Fibroblast of the aortic adventitia (primary cell): ENCODE data around the gene DISC1. TPM values are rescaled to one million over a fixed set of nuclear protein-coding genes. Genes with fewer than 3 reads are reported as not detected.
"Not testable (repeated sequence)": the region's sequence is repeated elsewhere in the genome, so short reads cannot be mapped to it uniquely, and the experiment has no call there.

Experiments used
- DNase-seq: peaks from one replicate; pipeline ENCODE4 v3.0.0-alpha.2; 2010; ENCODE audit warnings: low read depth
- H3K4me3 ChIP-seq: 2 replicates; pipeline ENCODE4 v1.5.1; 2011; ENCODE audit warnings: low read depth, mild to moderate bottlenecking, control low read depth, low read length, moderate library complexity
- total RNA-seq: library from RNA; depleted of rRNA; stranded (reverse); fragments of >200 nt; gene quantifications from 2 replicates; pipeline ENCODE4 v1.2.3, GENCODE V29; 2012; ENCODE audit warnings: low replicate concordance
- TF ChIP-seq, protein P1 (sequence below): IDR thresholded peaks from 2 replicates; pipeline ENCODE4 v1.5.1; 2011; ENCODE audit warnings: mild to moderate bottlenecking, low read length, control low read depth, inconsistent platforms; ENCODE audit not compliant: insufficient read depth

The DISC1 gene
- total RNA-seq, 1 donor = 4.7 TPM

DNA sequence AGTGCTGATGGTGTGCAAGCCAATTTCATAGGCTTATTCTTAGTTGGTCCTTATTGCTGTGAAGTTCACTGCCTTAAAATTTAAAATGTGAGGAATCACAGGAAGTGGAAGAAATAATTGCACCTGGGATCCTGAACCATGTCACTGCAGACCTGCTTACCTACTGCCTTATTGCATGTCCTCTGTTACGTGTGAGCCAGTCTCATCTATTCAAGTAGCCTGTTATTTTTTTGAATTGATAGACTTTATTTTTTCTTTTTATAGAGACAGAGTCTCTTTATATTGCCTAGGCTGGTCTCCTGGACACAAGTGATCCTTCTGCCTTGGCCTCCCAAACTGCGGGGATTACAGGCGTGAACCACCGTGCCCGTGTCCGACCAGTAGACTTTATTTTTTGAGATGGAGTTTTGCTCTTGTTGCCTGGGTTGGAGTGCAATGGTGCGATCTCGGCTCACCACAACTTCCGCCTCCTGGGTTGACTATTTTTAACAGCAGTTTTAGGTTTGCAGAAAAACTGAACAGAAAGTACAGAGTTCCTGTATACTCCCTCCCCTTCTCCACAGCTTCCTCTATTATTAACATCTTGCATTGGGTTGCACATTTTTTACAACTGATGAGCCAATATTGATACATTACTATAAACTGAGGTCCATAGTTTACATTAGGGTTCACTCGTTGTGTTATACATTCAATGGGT is 14.0 kb upstream of the DISC1 start:
- no peak overlapping the region for H3K4me3 ChIP-seq
- DNase-seq = no peak
- TF ChIP-seq, protein P1, sequence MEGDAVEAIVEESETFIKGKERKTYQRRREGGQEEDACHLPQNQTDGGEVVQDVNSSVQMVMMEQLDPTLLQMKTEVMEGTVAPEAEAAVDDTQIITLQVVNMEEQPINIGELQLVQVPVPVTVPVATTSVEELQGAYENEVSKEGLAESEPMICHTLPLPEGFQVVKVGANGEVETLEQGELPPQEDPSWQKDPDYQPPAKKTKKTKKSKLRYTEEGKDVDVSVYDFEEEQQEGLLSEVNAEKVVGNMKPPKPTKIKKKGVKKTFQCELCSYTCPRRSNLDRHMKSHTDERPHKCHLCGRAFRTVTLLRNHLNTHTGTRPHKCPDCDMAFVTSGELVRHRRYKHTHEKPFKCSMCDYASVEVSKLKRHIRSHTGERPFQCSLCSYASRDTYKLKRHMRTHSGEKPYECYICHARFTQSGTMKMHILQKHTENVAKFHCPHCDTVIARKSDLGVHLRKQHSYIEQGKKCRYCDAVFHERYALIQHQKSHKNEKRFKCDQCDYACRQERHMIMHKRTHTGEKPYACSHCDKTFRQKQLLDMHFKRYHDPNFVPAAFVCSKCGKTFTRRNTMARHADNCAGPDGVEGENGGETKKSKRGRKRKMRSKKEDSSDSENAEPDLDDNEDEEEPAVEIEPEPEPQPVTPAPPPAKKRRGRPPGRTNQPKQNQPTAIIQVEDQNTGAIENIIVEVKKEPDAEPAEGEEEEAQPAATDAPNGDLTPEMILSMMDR = no peak

DNA sequence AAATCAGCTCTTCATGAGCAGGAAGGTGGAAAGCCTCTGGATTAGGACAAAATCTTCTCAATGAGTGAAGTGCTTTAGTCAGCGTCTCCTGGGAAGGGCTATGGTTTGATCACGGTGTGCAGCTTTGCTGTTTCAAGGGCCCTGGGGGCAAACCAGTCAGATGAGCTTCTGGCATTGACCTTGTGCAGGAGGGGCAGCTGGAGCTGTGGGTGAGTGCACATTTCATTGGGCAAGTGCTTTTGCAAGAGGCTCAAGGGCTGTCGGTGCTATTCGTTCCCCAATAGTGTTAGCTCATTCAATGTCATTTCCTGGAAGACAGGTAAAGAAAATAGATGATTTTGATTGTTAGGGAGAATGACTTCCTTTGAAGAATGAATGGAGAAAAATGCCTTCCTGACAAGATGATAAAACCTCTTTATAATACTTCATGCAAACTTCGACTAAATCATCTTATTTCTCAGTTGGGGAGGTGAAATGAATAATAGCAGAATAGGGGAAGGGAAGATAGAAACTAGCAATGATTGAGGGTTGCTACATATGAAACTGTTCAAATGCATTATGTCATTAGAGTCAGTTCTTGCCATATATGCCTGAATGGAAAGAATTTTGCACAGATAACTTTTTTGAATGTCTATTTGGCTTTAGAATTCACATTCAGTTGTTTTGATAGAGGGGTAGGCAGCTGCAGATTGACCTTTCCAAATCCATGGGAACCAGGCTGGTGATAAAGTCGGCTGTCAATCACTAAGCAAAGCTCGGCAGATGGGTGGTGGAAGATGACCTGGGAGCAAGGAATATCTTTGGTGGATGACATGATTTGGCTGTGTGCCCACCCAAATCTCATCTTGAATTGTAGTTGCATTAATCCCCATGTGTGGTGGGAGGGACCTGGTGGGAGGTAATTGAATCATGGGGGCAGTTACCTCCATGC is 12.9 kb upstream of the DISC1 start:
- TF ChIP-seq, protein P1 = no peak
- DNase-seq = no peak
- no peak overlapping the region for H3K4me3 ChIP-seq

DNA sequence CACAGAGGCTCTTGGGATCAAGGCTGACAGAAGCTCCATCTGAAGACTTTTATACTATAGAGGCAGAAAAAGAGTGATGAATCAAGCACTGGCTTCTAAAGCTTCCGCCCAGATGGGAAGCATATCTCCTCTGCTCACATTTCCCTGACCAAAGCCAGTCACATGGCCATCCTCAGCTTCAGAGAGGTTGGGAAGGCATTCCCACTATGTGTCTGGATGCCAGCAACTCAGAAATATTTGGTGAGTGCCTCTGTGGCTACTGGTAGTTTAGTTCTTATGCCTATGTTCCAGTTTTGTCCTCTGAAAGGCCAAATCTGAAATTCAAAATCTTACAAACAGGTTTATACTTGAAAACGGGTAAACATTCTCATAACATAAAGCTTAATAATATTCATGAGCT is 9.9 kb upstream of the DISC1 start:
- no peak overlapping the region for H3K4me3 ChIP-seq
- DNase-seq = no peak
- TF ChIP-seq, protein P1 = no peak

DNA sequence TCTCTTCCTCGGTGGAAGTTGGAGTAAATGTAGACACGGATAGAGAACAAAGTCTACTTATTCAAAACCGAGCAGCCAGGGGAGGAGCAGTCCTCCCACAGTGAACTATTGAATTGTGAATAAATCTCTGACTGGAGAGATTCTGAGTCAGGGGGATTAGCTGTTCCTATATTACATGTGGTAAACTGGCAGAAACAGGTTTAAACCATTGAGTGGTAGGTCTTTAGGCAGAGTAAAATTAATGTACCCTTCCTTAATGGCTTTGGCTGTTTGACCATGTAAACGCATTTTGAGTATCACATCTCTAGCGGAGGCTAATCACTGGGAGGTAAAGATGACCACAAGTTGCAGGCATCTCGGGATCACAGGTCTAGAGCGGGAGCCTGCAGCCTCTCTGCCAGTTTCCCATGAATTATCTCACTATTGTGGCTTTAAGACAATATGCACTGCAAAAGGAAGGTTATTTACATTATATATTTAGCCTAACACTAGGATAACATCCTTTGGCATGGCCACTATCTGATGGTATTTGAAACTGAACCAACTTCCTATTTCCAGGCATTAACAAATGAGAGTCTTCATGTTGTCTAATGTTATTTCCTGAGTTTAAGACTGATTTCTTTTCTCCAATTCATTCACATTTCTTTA is 7.9 kb upstream of the DISC1 start:
- TF ChIP-seq, protein P1 = no peak
- H3K4me3 ChIP-seq = no peak overlapping the region
- no peak for DNase-seq

- TF ChIP-seq, protein P1 = no peak
- DNase-seq = no peak
- H3K4me3 ChIP-seq = no peak overlapping the region
These were observed 7.3 kb upstream of the DISC1 start for GRCh38 chr1:231619257-231619634.

- not testable (repeated sequence) for H3K4me3 ChIP-seq, DNase-seq
These were observed 1.5 kb upstream of the DISC1 start for GRCh38 chr1:231625042-231625441.
